Kidney capillary endothelial cell (primary cell): ENCODE measurements around the gene PLEKHS1.
"Not testable (repeated sequence)": the region's sequence is repeated elsewhere in the genome, so short reads cannot be mapped to it uniquely, and the experiment has no call there.

ENCODE experiments used
- DNase-seq: peaks from one replicate; pipeline ENCODE4 v3.0.0-alpha.2; 2018; ENCODE audit warnings: low spot score

The PLEKHS1 gene

DNA sequence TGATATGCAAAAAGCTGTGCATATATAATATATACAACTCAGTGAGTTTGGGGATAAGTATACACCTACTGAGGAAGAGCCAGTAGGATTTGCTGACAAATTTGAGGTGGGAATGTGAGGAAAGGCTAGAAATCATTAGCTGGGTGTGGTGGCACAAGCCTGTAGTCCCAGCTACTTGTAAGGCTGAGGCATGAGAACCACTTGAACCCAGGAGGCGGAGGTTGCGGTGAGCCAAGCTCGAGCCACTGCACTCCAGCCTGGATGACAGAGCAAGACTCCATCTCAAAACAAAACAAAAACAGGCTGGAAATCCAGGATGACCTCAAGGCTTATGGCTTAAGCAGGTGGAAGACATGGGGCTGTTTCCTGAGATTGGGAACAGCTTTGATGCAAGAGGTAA lies 10.6 kb upstream of the PLEKHS1 start:
- no peak for DNase-seq

DNA sequence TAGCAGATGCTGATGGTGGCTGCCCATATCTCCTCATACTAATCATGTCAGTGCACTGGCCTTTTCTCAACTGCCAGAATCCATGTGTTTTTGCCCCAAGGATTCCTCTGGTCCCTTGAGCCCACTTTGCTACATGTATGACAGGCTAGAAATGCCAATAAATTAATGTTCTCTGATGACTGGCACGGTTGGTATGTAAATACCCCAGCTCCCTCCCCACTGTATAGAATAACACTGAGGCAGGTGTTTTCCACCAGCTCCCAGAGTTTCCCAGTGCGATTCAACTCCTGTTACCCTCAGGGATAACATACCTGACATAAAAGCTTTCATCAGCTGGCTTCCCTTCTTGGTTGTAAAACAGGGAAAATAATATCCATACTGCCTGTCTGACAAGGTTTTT lies 9.0 kb upstream of the PLEKHS1 start:
- DNase-seq, result no peak

DNA sequence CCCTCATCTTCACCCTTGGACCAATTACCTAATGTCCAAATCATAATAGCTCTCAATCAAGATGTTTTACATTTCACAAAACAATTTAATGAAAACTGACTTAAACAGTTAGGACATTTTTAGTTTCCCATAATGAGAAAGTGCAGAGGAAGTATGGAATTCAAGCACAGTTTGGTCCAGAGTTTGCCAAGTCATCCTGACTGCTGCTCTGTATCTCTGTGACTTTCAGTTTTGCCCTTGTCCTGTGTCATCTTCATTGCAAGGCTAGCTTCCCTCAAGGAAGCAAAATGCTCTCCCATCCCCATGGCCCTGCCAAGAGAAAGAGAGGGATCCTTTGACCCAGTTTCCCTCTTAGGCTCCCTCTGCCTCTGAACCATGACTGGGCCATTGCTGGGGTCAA lies 7.9 kb upstream of the PLEKHS1 start:
- DNase-seq, result no peak

DNA sequence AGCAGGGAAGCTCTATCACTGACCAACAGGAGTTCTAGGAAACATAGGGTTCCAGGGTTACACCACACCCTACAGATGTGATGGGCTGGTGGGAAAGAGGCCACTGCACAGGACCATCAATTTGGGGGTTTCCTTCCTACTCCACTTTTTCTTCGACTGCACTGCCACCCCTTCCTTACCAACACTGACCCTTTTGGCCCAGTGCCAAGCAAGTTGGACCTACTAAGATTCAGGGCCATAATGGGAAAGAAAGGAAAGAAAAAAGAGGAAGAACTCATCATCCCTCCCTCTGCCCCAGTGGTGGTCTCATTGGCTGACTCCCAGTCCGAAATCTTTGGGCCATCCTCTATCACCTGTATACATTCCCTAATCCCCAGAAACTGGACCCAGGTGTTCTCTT lies 6.1 kb upstream of the PLEKHS1 start:
- DNase-seq, result no peak

DNA sequence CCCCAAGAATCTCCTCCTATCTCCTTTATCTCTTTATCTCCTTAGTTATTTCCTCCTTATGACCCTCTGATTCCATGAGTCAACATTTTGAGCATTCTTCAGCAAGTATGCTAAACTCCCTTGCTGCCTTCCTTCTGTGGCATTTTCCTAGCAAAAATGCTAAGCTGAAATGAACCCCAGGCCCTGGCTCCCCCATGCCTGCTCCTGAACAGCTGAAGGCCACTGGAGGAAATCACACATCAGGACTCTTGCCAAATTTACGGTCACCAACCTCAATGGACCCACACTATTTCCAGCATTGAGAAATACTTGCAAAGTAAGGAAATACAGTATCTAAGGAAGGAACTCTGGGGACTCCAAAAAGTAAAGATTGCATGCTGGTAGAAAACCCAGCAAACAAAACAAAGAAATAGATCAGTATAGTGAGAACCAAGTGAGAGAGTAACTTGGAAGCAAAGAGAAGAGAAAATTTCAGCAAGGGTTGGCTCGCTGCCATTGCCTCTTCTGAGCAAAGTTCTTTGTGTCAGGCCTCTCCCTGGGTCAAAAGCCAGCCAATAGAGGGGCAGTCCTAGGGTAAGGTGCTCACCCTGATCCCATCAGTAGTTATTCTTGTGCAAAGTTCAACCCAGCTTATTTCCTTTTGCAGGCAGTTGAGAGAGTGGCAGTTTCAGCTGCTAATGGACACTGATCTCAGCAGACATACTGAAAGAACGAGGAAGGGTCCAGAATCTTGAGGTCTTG lies 5.1 kb upstream of the PLEKHS1 start:
- no peak for DNase-seq

DNA sequence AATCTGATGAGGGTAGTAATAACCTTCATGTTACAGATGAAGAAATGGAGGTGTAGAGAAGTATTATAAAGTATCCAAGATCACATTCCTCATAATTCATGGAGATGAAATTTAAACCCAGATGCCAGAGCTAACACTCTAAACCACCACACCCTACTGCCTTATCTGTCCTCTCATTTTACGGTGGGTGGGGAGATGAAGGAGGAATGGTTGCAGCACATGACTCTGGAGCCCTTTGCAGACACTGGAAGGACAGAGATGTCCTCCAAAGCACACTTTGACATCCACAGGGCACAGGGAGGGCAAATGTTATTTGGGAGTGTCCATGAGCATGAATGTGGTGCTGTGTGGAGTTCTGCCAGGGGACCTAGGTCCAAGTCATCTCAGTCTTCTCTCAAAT lies 1.1 kb downstream of the PLEKHS1 start:
- no peak for DNase-seq

DNA sequence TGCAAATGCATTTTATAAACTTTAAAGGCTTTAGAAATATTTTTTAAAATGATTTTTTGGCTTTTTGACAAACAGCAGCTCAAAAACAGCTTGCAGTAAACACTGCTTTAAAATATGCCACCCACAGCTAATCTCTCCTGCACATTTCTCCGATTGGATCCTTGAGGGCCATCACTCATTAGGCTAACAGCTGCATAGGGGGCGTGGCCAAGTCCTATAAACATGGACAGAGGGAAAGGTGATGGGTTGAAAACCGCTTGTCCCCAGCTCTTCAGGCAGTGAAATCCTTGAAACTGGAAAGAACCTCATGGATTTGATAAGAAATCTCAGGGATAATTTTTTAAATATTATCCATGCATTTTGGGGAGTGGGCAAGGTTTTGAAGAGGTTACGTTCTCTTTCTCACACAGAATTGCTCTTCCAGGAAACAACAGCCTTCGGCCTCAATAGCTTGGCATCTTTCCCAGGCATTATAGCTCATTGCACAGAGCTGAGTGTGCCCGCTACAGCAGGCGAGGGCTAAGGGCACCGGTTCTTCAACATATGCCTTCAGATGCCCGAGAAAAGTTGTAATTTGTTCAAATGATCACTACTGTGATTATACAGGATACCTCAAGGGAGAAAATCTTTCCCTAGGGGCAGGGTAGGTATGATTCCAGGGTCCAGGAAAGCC lies 1.7 kb downstream of the PLEKHS1 start:
- DNase-seq, result peak; percentile 14

DNA sequence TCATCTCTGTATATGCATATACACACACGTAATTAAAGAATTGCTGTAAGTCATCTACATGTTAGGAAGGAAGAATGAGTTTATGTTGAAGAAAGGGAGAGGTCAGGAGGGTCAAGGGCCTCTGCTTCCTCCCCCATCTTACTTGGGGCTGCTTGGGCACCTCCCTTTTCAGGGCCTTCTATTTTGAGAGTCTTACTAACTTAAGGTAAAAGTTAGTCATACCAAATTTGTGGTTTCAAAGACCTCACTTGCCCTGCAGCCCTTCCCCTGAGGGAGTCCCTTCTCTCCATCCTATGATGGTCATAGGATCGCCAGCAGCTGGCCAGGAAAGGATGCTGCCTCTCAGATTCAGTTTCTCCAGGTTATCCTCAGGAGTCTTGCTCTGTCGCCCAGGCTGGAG lies 2.6 kb downstream of the PLEKHS1 start:
- no peak for DNase-seq

DNA sequence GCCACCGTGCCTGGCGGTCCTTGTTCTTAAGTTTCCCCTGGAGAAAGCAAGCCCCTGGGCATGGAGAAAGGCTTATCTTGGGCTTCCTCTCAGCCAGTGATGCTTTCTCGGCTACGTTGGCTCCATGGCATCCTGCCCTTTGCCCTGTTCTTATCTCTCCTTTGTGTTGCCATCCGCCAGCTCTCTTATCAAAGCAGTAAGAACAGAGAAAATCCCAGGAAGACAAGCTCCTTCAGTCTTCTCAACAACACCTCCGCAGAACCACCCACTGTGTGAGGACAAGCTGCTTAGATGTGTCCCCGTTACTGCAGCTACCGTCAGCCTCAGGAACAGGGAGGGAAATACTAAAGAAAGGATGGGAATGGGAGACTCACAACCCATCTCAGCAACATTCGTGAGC lies 3.3 kb downstream of the PLEKHS1 start:
- DNase-seq, result no peak

DNA sequence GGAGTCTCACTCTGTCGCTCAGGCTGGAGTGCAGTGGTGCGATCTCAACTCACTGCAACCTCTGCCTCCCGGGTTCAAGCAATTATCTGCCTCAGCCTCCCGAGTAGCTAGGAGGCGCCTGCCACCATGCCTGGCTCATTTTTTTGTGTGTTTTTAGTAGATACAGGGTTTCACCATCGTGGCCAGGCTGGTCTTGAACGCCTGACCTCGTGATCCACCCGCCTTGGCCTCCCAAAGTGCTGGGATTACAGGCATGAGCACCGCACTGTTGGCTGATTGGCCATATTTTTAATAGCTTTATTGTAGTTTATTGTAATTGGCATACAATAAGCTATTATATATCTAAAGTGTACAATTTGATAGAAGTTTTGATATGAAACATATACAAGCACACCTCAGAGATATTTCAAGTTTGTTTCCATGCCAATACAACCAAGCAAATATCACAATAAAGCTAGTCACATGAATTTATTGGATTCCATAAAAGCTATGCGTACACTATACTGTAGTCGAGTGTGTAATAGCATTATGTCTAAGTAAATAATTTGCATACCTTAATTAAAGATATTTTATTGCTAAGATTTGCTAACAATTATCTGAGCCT lies 5.6 kb downstream of the PLEKHS1 start:
- DNase-seq, result no peak

DNA sequence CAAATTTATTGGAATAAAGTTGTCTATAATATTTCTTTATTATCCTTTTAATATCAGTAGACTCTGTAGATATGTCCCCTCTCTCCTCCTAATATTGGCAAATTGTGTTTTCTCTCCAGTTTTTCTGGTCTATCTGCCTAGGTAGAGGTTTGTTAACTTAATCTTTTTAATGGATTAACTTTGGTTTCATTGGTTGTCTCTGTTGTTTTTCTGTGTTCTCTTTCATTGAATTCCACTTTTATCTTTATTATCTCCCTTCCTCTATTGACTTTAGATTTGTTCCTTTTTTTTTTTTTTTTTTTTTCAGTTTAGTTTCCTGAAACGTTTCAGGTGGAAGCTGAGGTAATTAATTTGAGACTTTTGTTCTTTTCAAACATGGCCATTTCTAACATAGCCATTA lies 10.6 kb downstream of the PLEKHS1 start:
- no peak for DNase-seq

DNA sequence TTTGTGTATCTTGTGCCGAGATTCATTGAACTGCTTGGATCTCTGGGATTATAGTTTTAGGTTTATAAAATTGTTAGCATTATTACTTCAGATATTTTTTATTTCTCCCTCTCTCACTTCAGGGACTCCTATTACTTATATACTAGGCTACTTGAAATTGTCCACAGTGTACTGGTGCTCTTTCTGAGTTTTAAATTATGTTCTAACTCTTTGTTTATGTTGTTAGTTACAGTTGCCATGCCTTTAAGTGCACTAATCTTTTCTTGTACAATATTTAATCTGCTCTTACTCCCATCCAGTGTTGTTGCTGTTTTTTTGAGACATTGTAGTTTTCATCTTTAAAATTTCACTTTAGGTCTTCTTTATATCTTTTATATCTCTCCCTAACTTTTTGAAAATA lies 13.1 kb downstream of the PLEKHS1 start:
- no peak for DNase-seq

DNA sequence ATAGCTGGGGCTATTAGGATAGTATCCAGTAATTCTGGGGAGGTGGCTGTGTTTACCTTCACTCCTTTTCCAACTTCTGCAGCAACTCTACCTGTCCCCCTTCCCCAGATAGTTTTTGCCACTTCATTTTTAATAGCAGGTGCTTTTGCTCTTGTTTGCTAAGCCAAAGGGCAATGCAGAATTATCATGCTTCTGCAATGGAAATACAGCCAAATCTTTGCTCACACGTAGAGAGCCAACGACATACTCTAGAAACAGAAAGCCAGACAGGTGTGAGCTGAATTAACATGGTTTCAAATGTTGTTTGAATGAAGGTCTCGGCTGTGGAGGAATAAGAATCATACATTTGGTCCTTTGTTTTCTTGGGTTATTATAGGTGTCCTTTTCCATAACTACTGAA lies 14.4 kb downstream of the PLEKHS1 start:
- DNase-seq, result no peak

DNA sequence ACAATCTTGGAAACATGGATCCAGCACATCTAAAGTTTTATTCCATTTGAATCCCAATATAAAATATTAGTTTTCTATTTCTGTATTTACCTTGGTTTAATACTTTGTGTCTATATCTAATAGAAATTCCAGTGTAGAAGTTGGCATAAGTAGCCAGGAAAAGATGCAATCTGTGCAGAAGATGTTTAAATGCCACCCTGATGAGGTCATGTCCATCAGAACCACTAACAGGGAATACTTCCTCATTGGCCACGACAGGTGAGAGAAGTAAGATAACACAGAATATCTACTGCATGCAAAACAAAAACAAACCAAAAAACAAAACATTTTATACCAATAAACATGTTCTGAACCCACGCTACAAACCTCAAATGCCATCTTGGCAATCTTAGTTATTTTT lies 15.7 kb downstream of the PLEKHS1 start:
- no peak for DNase-seq

DNA sequence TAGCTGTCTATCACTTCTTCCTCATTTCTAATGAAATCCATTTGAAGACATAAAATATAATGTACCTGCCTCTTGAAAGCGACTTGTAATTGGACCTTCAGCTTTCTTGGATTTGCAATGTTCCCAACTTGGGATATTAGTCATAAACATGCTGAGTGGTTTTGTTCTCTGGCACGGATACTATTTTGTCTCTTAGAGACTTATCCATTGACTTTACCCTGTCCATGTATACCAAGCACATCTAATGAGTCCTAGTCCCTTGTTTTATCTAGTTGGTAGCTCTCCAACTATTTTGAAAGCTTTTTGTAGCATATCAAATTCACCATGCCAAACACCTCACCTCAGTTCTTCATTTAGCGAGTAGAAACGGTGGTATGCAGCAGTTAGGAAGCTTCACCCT lies 18.9 kb downstream of the PLEKHS1 start:
- DNase-seq, result no peak

DNA sequence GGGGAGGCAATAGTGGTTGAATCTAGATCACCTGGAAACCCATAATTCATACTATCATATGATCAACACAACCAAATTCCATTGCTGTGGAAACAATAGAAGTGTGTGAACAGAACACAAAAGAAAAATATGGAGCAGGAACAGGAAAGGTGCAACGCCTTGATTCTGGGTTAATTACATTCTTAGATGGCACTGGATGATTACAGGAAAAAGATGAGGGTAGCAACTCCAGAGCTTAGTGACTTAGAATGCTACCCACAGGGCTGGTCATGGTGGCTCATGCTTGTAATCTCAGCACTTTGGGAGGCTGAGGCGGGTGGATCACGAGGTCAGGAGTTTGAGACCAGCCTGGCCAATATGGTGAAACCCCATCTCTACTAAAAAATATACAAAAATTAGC lies 19.6 kb downstream of the PLEKHS1 start:
- not testable (repeated sequence) for DNase-seq

DNA sequence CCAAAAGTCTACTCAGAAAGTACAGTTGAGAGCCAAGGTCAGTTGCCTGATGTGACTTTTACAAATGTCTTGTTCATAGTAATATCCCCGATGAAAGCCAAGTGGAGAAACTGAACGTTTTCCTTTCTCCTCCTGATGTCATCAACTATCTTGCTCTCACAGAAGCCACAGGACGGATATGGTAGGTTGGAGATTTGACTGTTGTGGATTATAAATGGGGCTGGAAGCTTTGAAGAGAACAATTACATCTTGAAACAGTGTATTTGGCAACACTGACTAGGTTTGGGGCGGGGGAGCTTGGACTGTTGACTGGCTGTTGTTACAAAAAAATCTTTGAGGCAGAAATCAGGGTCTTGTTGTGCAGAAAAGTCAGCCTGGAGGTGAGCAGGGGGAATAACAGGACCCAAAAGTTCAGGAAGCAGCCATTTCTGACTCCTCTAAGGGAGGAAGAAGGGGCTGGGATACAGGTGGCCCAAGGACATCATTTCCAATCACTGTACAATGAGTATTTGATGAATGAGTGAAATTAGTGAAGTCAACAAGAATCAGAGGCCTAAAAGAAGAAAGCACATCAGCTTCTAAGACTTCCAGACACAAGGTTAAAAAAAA lies 24.3 kb downstream of the PLEKHS1 start:
- no peak for DNase-seq

DNA sequence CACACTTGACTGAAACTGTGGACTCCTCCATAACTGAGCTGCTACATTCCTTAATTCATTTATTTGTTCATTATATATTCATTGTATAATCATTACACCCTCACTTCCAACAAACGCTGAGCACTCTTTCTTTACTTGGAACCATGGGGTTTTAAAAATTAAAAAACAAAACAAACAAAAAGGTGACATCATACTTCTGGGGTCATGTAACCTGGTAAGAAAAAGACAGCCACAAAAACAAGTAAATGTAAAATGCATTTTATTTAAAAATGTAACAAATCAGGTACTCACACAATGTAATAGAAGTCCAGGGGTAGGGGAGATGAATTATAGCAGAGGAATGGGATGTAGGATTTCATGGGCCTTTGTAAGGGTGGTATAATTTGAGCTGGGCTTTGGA lies 25.1 kb downstream of the PLEKHS1 start:
- no peak for DNase-seq

DNA sequence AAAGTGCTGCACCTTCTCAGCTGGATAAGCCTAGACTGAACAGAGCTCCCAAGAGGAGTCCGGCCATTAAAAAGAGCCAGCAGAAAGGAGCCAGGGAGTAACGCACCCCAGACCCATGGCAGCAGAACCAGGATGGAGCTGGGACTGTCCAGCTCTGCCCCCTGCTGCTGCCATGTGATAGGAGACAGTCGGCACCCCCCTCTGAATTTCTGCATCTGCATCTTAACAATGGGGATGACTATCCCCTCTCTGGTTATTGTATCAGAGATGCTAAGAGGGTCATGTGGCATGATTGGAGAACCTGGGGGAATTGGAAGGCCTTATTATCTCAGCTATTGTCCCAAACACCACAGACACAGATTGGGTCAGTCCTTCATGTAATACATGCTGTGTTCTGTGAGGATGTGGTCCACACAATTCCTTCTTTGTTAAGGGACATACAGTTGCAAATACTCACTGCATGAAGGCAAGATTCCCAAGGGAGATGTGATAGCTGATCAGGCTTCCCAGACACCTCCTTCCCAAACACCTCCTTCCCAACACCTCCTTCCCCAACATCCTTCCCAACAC lies 29.3 kb downstream of the PLEKHS1 start:
- DNase-seq, result no peak

DNA sequence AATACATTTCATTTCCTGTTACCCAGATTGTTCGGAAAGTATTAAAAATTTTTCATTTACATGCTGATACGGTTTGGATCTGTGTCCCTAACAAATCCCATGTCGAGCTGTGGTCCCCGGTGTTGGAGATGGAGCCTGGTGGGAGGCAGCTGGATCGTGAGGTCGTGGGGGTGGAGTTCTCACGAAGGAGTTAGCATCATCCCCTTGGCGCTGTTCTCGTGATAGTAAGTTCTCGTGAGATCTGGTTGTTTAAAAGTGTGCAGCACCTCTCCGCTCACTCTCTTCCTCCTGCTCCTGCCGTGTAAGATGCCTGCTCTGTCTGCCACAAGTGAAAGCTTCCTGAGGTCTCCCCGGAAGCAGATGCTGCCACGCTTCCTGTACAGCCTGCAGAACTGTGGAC lies 30.9 kb downstream of the PLEKHS1 start:
- no peak for DNase-seq

DNA sequence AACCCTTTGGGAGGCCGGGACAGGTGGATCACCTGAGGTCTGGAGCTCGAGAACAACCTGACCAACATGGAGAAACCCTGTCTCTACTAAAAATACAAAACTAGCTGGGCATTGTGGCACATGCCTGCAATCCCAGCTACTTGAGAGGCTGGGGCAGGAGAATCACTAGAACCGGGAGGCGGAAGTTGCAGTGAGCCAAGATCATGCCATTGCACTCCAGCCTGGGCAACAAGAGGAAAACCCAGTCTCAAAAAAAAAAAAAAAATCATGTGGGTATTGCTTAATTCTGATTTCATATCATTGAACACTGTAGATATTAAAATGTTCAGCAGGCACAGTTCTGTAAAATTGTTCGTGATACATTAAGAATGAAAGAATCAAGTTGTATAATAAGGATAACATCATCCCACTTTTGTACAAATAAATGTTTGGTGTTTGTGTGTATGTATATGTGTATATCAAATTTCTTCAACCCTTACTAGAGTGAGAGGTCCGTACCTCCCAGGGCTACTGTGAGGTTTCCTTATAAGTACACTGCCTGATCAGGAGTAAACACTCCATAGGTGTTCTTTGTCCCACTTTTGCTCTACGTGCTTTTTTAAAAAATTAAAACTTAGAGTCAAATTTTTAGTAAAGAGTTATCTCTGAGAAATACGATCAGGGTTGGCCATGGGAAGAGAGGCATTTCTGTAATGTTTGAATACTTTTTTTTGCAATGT lies 31.7 kb downstream of the PLEKHS1 start:
- no peak for DNase-seq

DNA sequence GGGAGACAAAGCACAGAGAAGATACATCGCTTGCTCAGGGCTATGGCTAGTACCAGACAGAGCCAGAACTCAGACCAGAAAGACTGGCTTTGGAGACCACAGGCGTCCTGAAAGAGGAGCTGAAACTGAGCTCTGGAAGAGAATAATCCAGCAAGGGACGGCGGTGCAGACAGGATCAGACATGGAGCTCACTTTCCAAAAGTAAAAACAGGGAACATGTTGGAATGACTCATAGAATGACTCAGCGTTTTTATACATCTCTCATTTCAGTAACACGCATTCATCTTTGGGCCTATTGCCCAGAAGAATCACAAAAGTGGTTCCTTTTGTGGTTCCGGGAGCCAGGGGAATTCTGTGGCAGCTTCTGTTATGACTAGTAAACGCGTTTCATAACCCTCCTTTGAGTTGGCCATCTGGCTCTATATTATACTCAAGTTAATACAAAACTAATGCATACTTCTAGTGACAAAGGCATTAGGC lies 37.2 kb downstream of the PLEKHS1 start:
- DNase-seq, result no peak
